RWPE1 (cell line): Measurements from ENCODE around the gene DCDC2B.

Source experiments
- CTCF ChIA-PET: fragments of 350-600 bp; sonication (Branson Sonifier 250); formaldehyde crosslinking; extraction: SDS; loops from one replicate; lab custom pipeline; 2021; lab: Yijun Ruan, JAX
- POLR2A ChIA-PET: fragments of 400-600 bp; formaldehyde crosslinking; extraction: SDS; loops from one replicate; lab custom pipeline; 2020; ENCODE audit warnings: antibody characterized with exemption; ENCODE audit not compliant: low non-redundant PET; lab: Yijun Ruan, JAX
- DNase-seq: peaks from one replicate; pipeline ENCODE4 v3.0.0; 2012; ENCODE audit warnings: low spot score
- H3K27ac ChIP-seq: fragments of 450-650 bp; 2 replicates; pipeline ENCODE4 v1.5.1; 2017
- CTCF ChIP-seq: fragments of 450-650 bp; conservative IDR thresholded peaks from 2 replicates; pipeline ENCODE4 v1.5.1; 2017; ENCODE audit warnings: low read depth, mild to moderate bottlenecking

The DCDC2B gene

GRCh38 chr1:32178380-32179192, 30.3 kb upstream of the DCDC2B start:
- H3K27ac ChIP-seq, result peak overlapping the region; percentile 98
- no peak for DNase-seq
- ChIA-PET POLR2A (interaction anchor here (1.0 kb wide), 1 partner anchor 27 kb away, joined by 5 read pairs; the partner anchor contains the start of gene IQCC), CTCF (interaction anchor here (0.6 to 0.8 kb wide), 4 partner anchors 43 to 63 kb away, joined by 3 to 5 read pairs (median 4); no protein-coding TSS in a partner anchor)
- TF ChIP-seq CTCF, result no peak

DNA sequence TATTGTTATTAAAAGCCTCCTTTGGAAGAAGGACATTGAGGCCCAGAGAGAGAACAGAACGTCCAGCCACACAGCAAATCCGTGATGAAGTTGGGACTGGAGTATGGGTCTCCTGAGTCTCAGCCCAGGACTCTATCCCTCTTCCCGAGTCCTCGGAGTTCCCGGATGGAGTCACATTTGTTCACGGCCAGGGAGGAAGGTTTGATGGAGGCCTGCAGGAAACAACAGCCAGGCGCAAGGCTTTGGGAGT, 29.8 kb upstream of the DCDC2B start:
- CTCF ChIA-PET, result interaction anchor here (0.6 kb wide), 3 partner anchors 43 to 63 kb away, joined by 3 to 5 read pairs (median 4); no protein-coding TSS in a partner anchor
- POLR2A ChIA-PET, result interaction anchor here (1.0 kb wide), 1 partner anchor 26 kb away, joined by 5 read pairs; the partner anchor contains the start of gene IQCC
- no peak for DNase-seq
- peak overlapping the region; percentile 98 for H3K27ac ChIP-seq
- TF ChIP-seq CTCF, result no peak

- peak within 1 kb of the TSS; percentile 98 for H3K27ac ChIP-seq
- TF ChIP-seq CTCF, result no peak
- ChIA-PET POLR2A (interaction anchor here (0.5 to 1.0 kb wide), 2 partner anchors 26 to 65 kb away, joined by 3 to 5 read pairs; partner anchors contain the start of gene IQCC), CTCF (interaction anchor here (0.6 to 0.7 kb wide), 4 partner anchors 44 to 124 kb away, joined by 3 to 5 read pairs (median 4); no protein-coding TSS in a partner anchor)
- peak; percentile 95 for DNase-seq
These were observed 29.3 kb upstream of the DCDC2B start, which contains the start of gene TXLNA for GRCh38 chr1:32179443-32180185. Gene TXLNA, plus strand, starts transcription at chr1:32179675. Its CDS starts 671 bp downstream, at chr1:32180346.

- peak; percentile 51 for DNase-seq
- POLR2A ChIA-PET, result interaction anchor here (0.5 kb wide), 2 partner anchors 65 to 92 kb away, joined by 3 to 6 read pairs; no protein-coding TSS in a partner anchor
- H3K27ac ChIP-seq, result peak overlapping the region; percentile 98
- CTCF ChIA-PET, result interaction anchor here (0.6 to 0.7 kb wide), 2 partner anchors 115 to 125 kb away, joined by 4 to 5 read pairs; no protein-coding TSS in a partner anchor
- TF ChIP-seq CTCF, result no peak
These were observed 28.5 kb upstream of the DCDC2B start for GRCh38 chr1:32180186-32181060.

DNA sequence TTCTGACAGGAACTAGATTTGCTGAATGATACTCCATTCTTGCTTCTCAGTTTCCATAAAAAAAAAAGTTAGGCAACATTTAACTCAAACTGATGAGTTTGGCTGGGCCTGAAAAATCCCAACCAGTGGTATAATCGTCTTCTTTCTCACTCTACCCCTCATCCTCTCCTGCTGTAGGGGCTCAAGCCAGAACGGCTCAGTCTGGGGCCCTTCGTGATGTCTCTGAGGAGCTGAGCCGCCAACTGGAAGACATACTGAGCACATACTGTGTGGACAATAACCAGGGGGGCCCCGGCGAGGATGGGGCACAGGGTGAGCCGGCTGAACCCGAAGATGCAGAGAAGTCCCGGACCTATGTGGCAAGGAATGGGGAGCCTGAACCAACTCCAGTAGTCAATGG, 27.8 kb upstream of the DCDC2B start:
- TF ChIP-seq CTCF, result no peak
- peak overlapping the region; percentile 98 for H3K27ac ChIP-seq
- CTCF ChIA-PET, result interaction anchor here (0.6 kb wide), 1 partner anchor 115 kb away, joined by 5 read pairs; no protein-coding TSS in a partner anchor
- no peak for DNase-seq
- POLR2A ChIA-PET, result no interaction called here
